ENCODE data around the gene TFDP2. TPM values are rescaled to one million over a fixed set of nuclear protein-coding genes. Genes with fewer than 3 reads are reported as not detected.

The TFDP2 gene
- total and polyA plus RNA-seq, 2 donors (not counting 1 experiment from before 2014, with no cell fraction given) = 5.5 to 31.7 TPM

GRCh38 chr3:142115867-142116668 is 33.3 kb downstream of the TFDP2 start:
- Mint-ChIP-seq H3K27ac (no peak overlapping the region), H3K4me3 (no peak overlapping the region), H3K9me3 (ENCODE audit: insufficient read depth) (peaks cover 2% of the 10 kb centered on the region), H3K27me3 (no peaks in the 10 kb centered on the region), H3K4me1 (peaks cover 2% of the 10 kb centered on the region)
- Histone ChIP-seq H3K4me1 (ENCODE audit: control insufficient read depth in 2 of 2, insufficient read depth in 2 of 2, low read length in 2 of 2) (no peaks in the 10 kb centered on the region), H2AFZ (ENCODE audit: insufficient read depth, low read depth, low read length, poor library complexity, severe bottlenecking) (no peak overlapping the region), H3K9ac (ENCODE audit: low read length) (no peak overlapping the region), H3K27me3 (replicated peaks in 1 of 4; ENCODE audit: control extremely low read depth in 1 of 4, control insufficient read depth in 3 of 4, insufficient read depth in 4 of 4, low read length in 3 of 4) (no peaks in the 10 kb centered on the region), H3K36me3 (replicated peaks in 1 of 2; ENCODE audit: control extremely low read depth in 1 of 2, control insufficient read depth in 1 of 2, extremely low read depth in 1 of 2, insufficient read depth in 2 of 2, low read length in 1 of 2) (no peaks in the 10 kb centered on the region), H3K4me3 (ENCODE audit: control extremely low read depth in 1 of 5, extremely low read depth in 1 of 5, insufficient read depth in 1 of 5, low read depth in 2 of 5, low read length in 4 of 5) (no peak overlapping the region), H3K79me2 (ENCODE audit: control insufficient read depth, insufficient read depth, low read length) (peaks cover 30% of the 10 kb centered on the region), H3K27ac (ENCODE audit: low read length in 2 of 2) (no peak overlapping the region), H3K4me2 (replicated peaks; ENCODE audit: low read depth, low read length, poor library complexity, severe bottlenecking) (no peak overlapping the region), H3K9me3 (ENCODE audit: control extremely low read depth in 1 of 3, control insufficient read depth in 2 of 3, insufficient read depth in 1 of 3, low read length in 2 of 3) (peaks cover 0 to 6% (median 0%) of the 10 kb centered on the region in 3 donors), H4K20me1 (ENCODE audit: control insufficient read depth, insufficient read depth, low read length, poor library complexity, severe bottlenecking) (no peaks in the 10 kb centered on the region)
- DNase-seq (no peak), ATAC-seq (ENCODE audit: low read depth) (no peak)
- ChIA-PET POLR2A (no interaction called here), CTCF (no interaction called here)
- TF ChIP-seq CTCF (IDR thresholded peaks at IDR 0.05) (no peak), EZH2 (IDR thresholded peaks at IDR 0.05; ENCODE audit: borderline replicate concordance, insufficient read depth, low read depth, low read length, poor library complexity, severe bottlenecking) (no peak)
- intact Hi-C loops (cut with micrococcal nuclease) = no loop called here
- no CpG with 5 or more reads among the region's 4 CpGs for WGBS (ENCODE audit: insufficient coverage)

- Histone ChIP-seq H3K27me3 (replicated peaks in 1 of 4; ENCODE audit: control extremely low read depth in 1 of 4, control insufficient read depth in 3 of 4, insufficient read depth in 4 of 4, low read length in 3 of 4) (no peaks in the 10 kb centered on the region), H2AFZ (ENCODE audit: insufficient read depth, low read depth, low read length, poor library complexity, severe bottlenecking) (no peak overlapping the region), H3K9me3 (ENCODE audit: control extremely low read depth in 1 of 3, control insufficient read depth in 2 of 3, insufficient read depth in 1 of 3, low read length in 2 of 3) (peaks cover 0 to 3% (median 0%) of the 10 kb centered on the region in 3 donors), H3K9ac (ENCODE audit: low read length) (no peak overlapping the region), H3K4me3 (ENCODE audit: control extremely low read depth in 1 of 5, extremely low read depth in 1 of 5, insufficient read depth in 1 of 5, low read depth in 2 of 5, low read length in 4 of 5) (no peak overlapping the region), H3K4me2 (replicated peaks; ENCODE audit: low read depth, low read length, poor library complexity, severe bottlenecking) (no peak overlapping the region), H4K20me1 (ENCODE audit: control insufficient read depth, insufficient read depth, low read length, poor library complexity, severe bottlenecking) (no peaks in the 10 kb centered on the region), H3K4me1 (ENCODE audit: control insufficient read depth in 2 of 2, insufficient read depth in 2 of 2, low read length in 2 of 2) (peaks cover 0 to 2% of the 10 kb centered on the region in 2 donors), H3K79me2 (ENCODE audit: control insufficient read depth, insufficient read depth, low read length) (peaks cover 22% of the 10 kb centered on the region), H3K36me3 (replicated peaks in 1 of 2; ENCODE audit: control extremely low read depth in 1 of 2, control insufficient read depth in 1 of 2, extremely low read depth in 1 of 2, insufficient read depth in 2 of 2, low read length in 1 of 2) (no peaks in the 10 kb centered on the region), H3K27ac (ENCODE audit: low read length in 2 of 2) (no peak overlapping the region)
- Mint-ChIP-seq H3K4me1 (peaks cover 7% of the 10 kb centered on the region), H3K4me3 (no peak overlapping the region), H3K27me3 (no peaks in the 10 kb centered on the region), H3K9me3 (ENCODE audit: insufficient read depth) (peaks cover 2% of the 10 kb centered on the region), H3K27ac (no peak overlapping the region)
- TF ChIP-seq EZH2 (IDR thresholded peaks at IDR 0.05; ENCODE audit: borderline replicate concordance, insufficient read depth, low read depth, low read length, poor library complexity, severe bottlenecking) = no peak
- no peak for TF ChIP-seq CTCF (IDR thresholded peaks at IDR 0.05)
- ChIA-PET CTCF (no interaction called here), POLR2A (no interaction called here)
- no peak for ATAC-seq (ENCODE audit: low read depth)
- DNase-seq = no peak
- intact Hi-C loops (cut with micrococcal nuclease) = no loop called here
- no CpG with 5 or more reads among the region's 1 CpG for WGBS (ENCODE audit: insufficient coverage)
Measured at GRCh38 chr3:142112601-142113000, 36.7 kb downstream of the TFDP2 start.
